SU-DHL-6 (cell line): ENCODE results near the gene RNGTT.
"Not testable (repeated sequence)": the region's sequence is repeated elsewhere in the genome, so short reads cannot be mapped to it uniquely, and the experiment has no call there.

Source experiments
- H2AFZ ChIP-seq: fragments of 200-600 bp; sonication (generic); 2 replicates; pipeline ENCODE4 v1.6.1; 2014; ENCODE audit warnings: low read depth, mild to moderate bottlenecking, moderate library complexity, mixed read lengths, antibody characterized with exemption, low read length; ENCODE audit not compliant: severe bottlenecking
- H3F3A ChIP-seq: fragments of 200-600 bp; shearing (Covaris generic); 2 replicates; pipeline ENCODE4 v1.6.0; 2016; ENCODE audit warnings: antibody characterized with exemption, mild to moderate bottlenecking; ENCODE audit not compliant: insufficient read depth
- H3K27ac ChIP-seq: fragments of 200-600 bp; sonication (generic); 2 replicates; pipeline ENCODE4 v1.5.1; 2016; ENCODE audit warnings: low read depth, mild to moderate bottlenecking, low read length, moderate library complexity, mixed read lengths
- H3K27me3 ChIP-seq: fragments of 200-600 bp; sonication (generic), shearing (Covaris generic); 2 replicates; pipeline ENCODE4 v1.6.0; 2014; ENCODE audit warnings: mild to moderate bottlenecking, low read length
- H3K36me3 ChIP-seq: fragments of 200-600 bp; sonication (generic); 2 replicates; pipeline ENCODE4 v1.6.1; 2014; ENCODE audit warnings: mild to moderate bottlenecking, low read length, mixed read lengths
- H3K4me2 ChIP-seq: fragments of 300-600, 200-600 bp; shearing (Covaris generic), sonication (generic); 2 replicates; pipeline ENCODE4 v1.6.0; 2014; ENCODE audit warnings: low read length, low read depth, mild to moderate bottlenecking; ENCODE audit not compliant: poor library complexity, severe bottlenecking
- H3K4me3 ChIP-seq: fragments of 200-600 bp; sonication (generic); 2 replicates; pipeline ENCODE4 v1.5.1; 2014; ENCODE audit warnings: antibody characterized with exemption, low read length, mild to moderate bottlenecking, mixed read lengths; ENCODE audit not compliant: insufficient read depth, poor library complexity, severe bottlenecking
- H3K79me2 ChIP-seq: fragments of 200-600 bp; sonication (generic); 2 replicates; pipeline ENCODE4 v1.6.1; 2014; ENCODE audit warnings: mild to moderate bottlenecking, low read length, moderate library complexity; ENCODE audit not compliant: insufficient read depth
- H3K9ac ChIP-seq: fragments of 200-600 bp; sonication (generic); 2 replicates; pipeline ENCODE4 v1.7.0; 2014; ENCODE audit warnings: mild to moderate bottlenecking, low read length
- H3K9me2 ChIP-seq: fragments of 200-600 bp; sonication (generic); replicated peaks from 2 replicates; pipeline ENCODE4 v1.6.1; 2014; ENCODE audit warnings: low read length; ENCODE audit not compliant: insufficient read depth
- H3K9me3 ChIP-seq: fragments of 200-600 bp; sonication (generic); 2 replicates; pipeline ENCODE4 v1.6.1; 2014; ENCODE audit warnings: low read length, mixed read lengths; ENCODE audit not compliant: insufficient read depth
- H4K20me1 ChIP-seq: fragments of 200-600 bp; sonication (generic); 2 replicates; pipeline ENCODE4 v1.6.1; 2014; ENCODE audit warnings: low read depth, mild to moderate bottlenecking, antibody characterized with exemption, low read length, moderate library complexity, mixed read lengths
- CTCF ChIP-seq: fragments of 200-600 bp; sonication (generic); IDR thresholded peaks from one replicate; pipeline ENCODE4 v1.5.1; 2017; ENCODE audit warnings: antibody characterized with exemption, mild to moderate bottlenecking, low read length, moderate library complexity; ENCODE audit not compliant: insufficient read depth, poor library complexity, severe bottlenecking
- EZH2phosphoT487 ChIP-seq: fragments of 200-600 bp; sonication (generic), shearing (Covaris generic); conservative IDR thresholded peaks from 2 replicates; pipeline ENCODE4 v1.6.1; 2018; ENCODE audit warnings: mild to moderate bottlenecking, antibody characterized with exemption, low read length, moderate library complexity, mixed read lengths

Gene RNGTT

DNA sequence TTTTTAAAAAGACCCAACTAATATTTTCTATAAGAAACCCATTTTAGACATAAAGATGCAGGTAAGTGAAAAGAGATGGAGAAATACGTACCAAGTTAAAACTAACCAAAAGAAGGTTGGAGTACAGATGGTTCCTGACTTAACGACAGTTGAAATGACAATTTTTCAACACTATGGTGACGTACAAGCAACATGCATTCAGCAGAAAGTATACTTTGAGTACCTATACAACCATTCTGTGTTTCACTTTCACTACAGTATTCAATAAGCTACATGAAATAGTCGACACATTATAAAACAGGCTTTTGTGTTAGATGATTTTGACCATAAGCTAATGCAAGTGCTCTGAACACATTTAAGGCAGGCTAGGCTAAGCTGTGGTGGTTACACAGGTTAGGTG, 228.9 kb downstream of the RNGTT start:
- Histone ChIP-seq H3K4me2 (peak overlapping the region; percentile 39), H3K27ac (peak overlapping the region; percentile 4; the same call in 1 of the 2 replicates), H3K36me3 (peaks cover 46% of the 10 kb centered on the region), H3K9ac (no peak overlapping the region), H3K9me3 (no peaks in the 10 kb centered on the region), H3K9me2 (no peaks in the 10 kb centered on the region), H3F3A (peaks cover 38% of the 10 kb centered on the region; the same call in 1 of the 2 replicates), H3K4me3 (no peak overlapping the region), H3K79me2 (peaks cover 99% of the 10 kb centered on the region), H4K20me1 (0 out of 2 replicates have a peak, but pooled peaks cover 11% of the 10 kb centered on the region), H3K27me3 (no peaks in the 10 kb centered on the region), H2AFZ (no peak overlapping the region)
- no peak for TF ChIP-seq CTCF
- no peak for TF ChIP-seq EZH2phosphoT487

DNA sequence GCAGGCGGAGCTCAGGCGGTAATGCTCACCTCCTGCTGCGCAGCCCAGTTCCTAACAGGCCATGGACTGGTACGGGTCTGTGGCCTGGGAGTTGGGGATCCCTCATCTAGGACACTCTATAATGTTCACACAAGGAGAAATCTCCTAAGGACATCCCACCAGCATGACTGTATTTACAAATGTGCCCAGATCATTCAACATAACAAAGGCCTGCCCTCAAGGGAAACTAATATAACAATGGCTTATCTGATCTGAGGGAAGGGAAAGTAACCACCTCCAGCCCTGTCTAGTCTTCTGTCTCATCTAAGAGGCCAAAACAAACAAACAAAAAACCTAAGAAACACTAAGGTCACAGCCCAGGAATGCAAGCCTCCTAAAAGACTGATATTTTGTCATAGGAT, 232.8 kb downstream of the RNGTT start:
- TF ChIP-seq CTCF = no peak
- TF ChIP-seq EZH2phosphoT487 = no peak
- Histone ChIP-seq H3F3A (peaks cover 19% of the 10 kb centered on the region; the same call in 1 of the 2 replicates), H2AFZ (no peak overlapping the region), H3K27me3 (no peaks in the 10 kb centered on the region), H3K9ac (no peak overlapping the region), H3K79me2 (peaks cover 100% of the 10 kb centered on the region), H3K4me3 (no peak overlapping the region), H3K27ac (peak overlapping the region; percentile 20; the same call in 1 of the 2 replicates), H3K9me2 (no peaks in the 10 kb centered on the region), H3K4me2 (no peak overlapping the region), H3K36me3 (peaks cover 32% of the 10 kb centered on the region), H3K9me3 (no peaks in the 10 kb centered on the region), H4K20me1 (0 out of 2 replicates have a peak, but pooled peaks cover 5% of the 10 kb centered on the region)

GRCh38 chr6:88728756-88729155, 234.7 kb downstream of the RNGTT start:
- Histone ChIP-seq H3K4me3 (no peak overlapping the region), H2AFZ (no peak overlapping the region)
- no peak for TF ChIP-seq CTCF
- TF ChIP-seq EZH2phosphoT487 = no peak

GRCh38 chr6:88726409-88726808, 237.0 kb downstream of the RNGTT start:
- not testable (repeated sequence) for H2AFZ ChIP-seq, H3K27me3 ChIP-seq, H3K9me2 ChIP-seq, H4K20me1 ChIP-seq, H3K4me3 ChIP-seq, H3F3A ChIP-seq, H3K9me3 ChIP-seq
- Histone ChIP-seq H3K36me3 (peaks cover 14% of the 10 kb centered on the region; the same call in 1 of the 2 replicates), H3K27ac (peak overlapping the region; percentile 60), H3K4me2 (peak overlapping the region; percentile 43), H3K9ac (peak overlapping the region; percentile 24; the same call in 1 of the 2 replicates), H3K79me2 (peaks cover 100% of the 10 kb centered on the region)

More at GRCh38 chr6:88728756-88729155, 234.7 kb downstream of the RNGTT start:
- Histone ChIP-seq H3F3A (peaks cover 7% of the 10 kb centered on the region; the same call in 1 of the 2 replicates), H3K4me2 (peak overlapping the region; percentile 43), H3K27me3 (no peaks in the 10 kb centered on the region), H3K9ac (no peak overlapping the region), H3K27ac (peak overlapping the region; percentile 45; the same call in 1 of the 2 replicates), H3K9me2 (no peaks in the 10 kb centered on the region), H3K79me2 (peaks cover 100% of the 10 kb centered on the region), H3K36me3 (peaks cover 26% of the 10 kb centered on the region), H3K9me3 (no peaks in the 10 kb centered on the region), H4K20me1 (0 out of 2 replicates have a peak, but pooled peaks cover 5% of the 10 kb centered on the region)
